HepG2 (cell line): Measurements from ENCODE around the gene MAGI1.

ENCODE experiments used
- CTCF ChIP-seq: sonication (generic); formaldehyde crosslinking; IDR thresholded peaks from 2 replicates; pipeline ENCODE4 v1.5.0; 2020; ENCODE audit warnings: mild to moderate bottlenecking, missing genetic modification reagents, moderate library complexity
- PRDM10 ChIP-seq: sonication (generic); formaldehyde crosslinking; IDR thresholded peaks from 2 replicates; pipeline ENCODE4 v1.4.0; 2020; ENCODE audit warnings: low read depth, missing genetic modification reagents
- RXRA ChIP-seq: sonication (generic); formaldehyde crosslinking; IDR thresholded peaks from 2 replicates; pipeline ENCODE4 v1.5.1; 2020; ENCODE audit warnings: missing genetic modification reagents
- TAF1 ChIP-seq: sonication (generic); formaldehyde crosslinking; IDR thresholded peaks from 2 replicates; pipeline ENCODE4 v1.4.0; 2020; ENCODE audit warnings: missing genetic modification reagents
- TCF12 ChIP-seq, 2 experiments: fragments of 450-650 bp in 1 of 2; sonication (generic) in 1 of 2; formaldehyde crosslinking in 1 of 2; IDR thresholded peaks; 2 replicates each; pipeline versions ENCODE4 v1.6.1 to v1.8.0; 2017 to 2022; ENCODE audit warnings: antibody characterized with exemption in 1 of 2, mild to moderate bottlenecking in 1 of 2, missing genetic modification reagents in 1 of 2, moderate library complexity in 1 of 2
- YY1 ChIP-seq: IDR thresholded peaks from 2 replicates; pipeline ENCODE4 v1.6.1; 2011; ENCODE audit warnings: low read length, low read depth, moderate library complexity, mild to moderate bottlenecking; ENCODE audit not compliant: insufficient read depth, insufficient replicate concordance
- ZBTB43 ChIP-seq: sonication (generic); formaldehyde crosslinking; conservative IDR thresholded peaks from 2 replicates; pipeline ENCODE4 v1.4.0; 2020; ENCODE audit warnings: missing genetic modification reagents
- ZNF530 ChIP-seq: sonication (generic); formaldehyde crosslinking; IDR thresholded peaks from 2 replicates; pipeline ENCODE4 v1.5.0; 2020; ENCODE audit warnings: low read depth, mild to moderate bottlenecking, missing genetic modification reagents
- ZNF615 ChIP-seq: sonication (generic); formaldehyde crosslinking; IDR thresholded peaks from 2 replicates; pipeline ENCODE4 v1.5.0; 2020; ENCODE audit warnings: mild to moderate bottlenecking, missing genetic modification reagents, borderline replicate concordance
- ZSCAN5A ChIP-seq: sonication (generic); formaldehyde crosslinking; IDR thresholded peaks from 2 replicates; pipeline ENCODE4 v1.8.0; 2022; ENCODE audit warnings: mild to moderate bottlenecking, missing genetic modification reagents, borderline replicate concordance
- ZZZ3 ChIP-seq: sonication (generic); formaldehyde crosslinking; IDR thresholded peaks from 2 replicates; pipeline ENCODE4 v1.4.0; 2020; ENCODE audit warnings: missing genetic modification reagents, mild to moderate bottlenecking, borderline replicate concordance

GRCh38 chr3:66010739-66011655 lies 27.7 kb downstream of the MAGI1 start:
- TF ChIP-seq RXRA (CRISPR knock-in tag) (no peak), PRDM10 (no peak), ZSCAN5A (CRISPR knock-in tag) (no peak), CTCF (CRISPR knock-in tag) (no peak), YY1 (no peak), ZZZ3 (no peak), ZBTB43 (no peak), ZNF615 (CRISPR knock-in tag) (no peak), TAF1 (CRISPR knock-in tag) (no peak), ZNF530 (CRISPR knock-in tag) (no peak), TCF12 (IDR thresholded peaks at IDR 0.05) (no peak), TCF12 (CRISPR knock-in tag; IDR thresholded peaks at IDR 0.05) (no peak)
